ENCODE data around the gene LPP. TPM values are rescaled to one million over a fixed set of nuclear protein-coding genes. Genes with fewer than 3 reads are reported as not detected.

LPP gene
- total RNA-seq, 2 donors from 2014 or later: 1,568 to 1,607 TPM

- Histone ChIP-seq H3K4me3 (peak overlapping the region; percentile 54), H3K9me3 (no peaks in the 10 kb centered on the region), H3K27me3 (replicated peaks; ENCODE audit: insufficient read depth) (no peaks in the 10 kb centered on the region), H3K27ac (peak overlapping the region; percentile 98), H3K4me1 (ENCODE audit: control insufficient read depth in 1 of 2, low read depth in 2 of 2) (peaks cover 46 to 96% of the 10 kb centered on the region in 2 donors), H3K36me3 (peaks cover 3% of the 10 kb centered on the region)
- peak; percentile 51 for ATAC-seq (ENCODE audit: insufficient number of reproducible peaks, low FRiP score, low read depth)
- no peak for TF ChIP-seq CTCF (IDR thresholded peaks at IDR 0.05)
- DNase-seq (ENCODE audit: low spot score): peak; percentile 39
Observed at GRCh38 chr3:188220988-188221818, 67.2 kb downstream of the LPP start.

GRCh38 chr3:188223936-188224335, 70.0 kb downstream of the LPP start:
- Histone ChIP-seq H3K27me3 (replicated peaks; ENCODE audit: insufficient read depth) (no peaks in the 10 kb centered on the region), H3K4me3 (no peak overlapping the region), H3K9me3 (no peaks in the 10 kb centered on the region), H3K36me3 (peaks cover 3% of the 10 kb centered on the region), H3K27ac (peak overlapping the region; percentile 98), H3K4me1 (ENCODE audit: control insufficient read depth in 1 of 2, low read depth in 2 of 2) (peaks cover 55 to 95% of the 10 kb centered on the region in 2 donors)
- DNase-seq (ENCODE audit: low spot score): no peak
- no peak for TF ChIP-seq CTCF (IDR thresholded peaks at IDR 0.05)
- no peak for ATAC-seq (ENCODE audit: insufficient number of reproducible peaks, low FRiP score, low read depth)

- no peaks in the 10 kb centered on the region for H3K27me3 ChIP-seq (replicated peaks; ENCODE audit: insufficient read depth)
- H3K36me3 ChIP-seq: peaks cover 3% of the 10 kb centered on the region
- H3K4me1 ChIP-seq (ENCODE audit: control insufficient read depth in 1 of 2, low read depth in 2 of 2): peaks cover 44 to 94% of the 10 kb centered on the region in 2 donors
- no peak for DNase-seq (ENCODE audit: low spot score)
- TF ChIP-seq CTCF (IDR thresholded peaks at IDR 0.05): no peak
- H3K27ac ChIP-seq: peak overlapping the region; percentile 76 to 87
- ATAC-seq (ENCODE audit: insufficient number of reproducible peaks, low FRiP score, low read depth): no peak
- no peak overlapping the region for H3K4me3 ChIP-seq
- no peaks in the 10 kb centered on the region for H3K9me3 ChIP-seq
Observed at GRCh38 chr3:188227442-188227841, 73.5 kb downstream of the LPP start.

GRCh38 chr3:188229177-188229576, 75.2 kb downstream of the LPP start:
- Histone ChIP-seq H3K4me1 (ENCODE audit: control insufficient read depth in 1 of 2, low read depth in 2 of 2) (peaks cover 42 to 95% of the 10 kb centered on the region in 2 donors), H3K27me3 (replicated peaks; ENCODE audit: insufficient read depth) (no peaks in the 10 kb centered on the region), H3K36me3 (peaks cover 3% of the 10 kb centered on the region), H3K9me3 (no peaks in the 10 kb centered on the region), H3K4me3 (peak overlapping the region; percentile 2), H3K27ac (peak overlapping the region; percentile 76 to 87)
- TF ChIP-seq CTCF (IDR thresholded peaks at IDR 0.05): no peak
- no peak for DNase-seq (ENCODE audit: low spot score)
- ATAC-seq (ENCODE audit: insufficient number of reproducible peaks, low FRiP score, low read depth): no peak

GRCh38 chr3:188229726-188230125, 75.8 kb downstream of the LPP start:
- DNase-seq (ENCODE audit: low spot score) (no peak), ATAC-seq (ENCODE audit: insufficient number of reproducible peaks, low FRiP score, low read depth) (no peak)
- Histone ChIP-seq H3K36me3 (peaks cover 3% of the 10 kb centered on the region), H3K4me3 (peak overlapping the region; percentile 2), H3K27me3 (replicated peaks; ENCODE audit: insufficient read depth) (no peaks in the 10 kb centered on the region), H3K4me1 (ENCODE audit: control insufficient read depth in 1 of 2, low read depth in 2 of 2) (peaks cover 42 to 95% of the 10 kb centered on the region in 2 donors), H3K9me3 (no peaks in the 10 kb centered on the region), H3K27ac (peak overlapping the region; percentile 76 to 87)
- no peak for TF ChIP-seq CTCF (IDR thresholded peaks at IDR 0.05)
